C4-2B (cell line): ENCODE measurements around the gene SOHLH1.

Experiments used
- ZFX ChIP-seq: fragments of 450-650 bp; IDR thresholded peaks from 2 replicates; pipeline ENCODE4 v1.6.1; 2017
- TF ChIP-seq, protein P1 (sequence below): fragments of 450-650 bp; conservative IDR thresholded peaks from 2 replicates; pipeline ENCODE4 v1.5.1; 2017; ENCODE audit warnings: mild to moderate bottlenecking

DNA sequence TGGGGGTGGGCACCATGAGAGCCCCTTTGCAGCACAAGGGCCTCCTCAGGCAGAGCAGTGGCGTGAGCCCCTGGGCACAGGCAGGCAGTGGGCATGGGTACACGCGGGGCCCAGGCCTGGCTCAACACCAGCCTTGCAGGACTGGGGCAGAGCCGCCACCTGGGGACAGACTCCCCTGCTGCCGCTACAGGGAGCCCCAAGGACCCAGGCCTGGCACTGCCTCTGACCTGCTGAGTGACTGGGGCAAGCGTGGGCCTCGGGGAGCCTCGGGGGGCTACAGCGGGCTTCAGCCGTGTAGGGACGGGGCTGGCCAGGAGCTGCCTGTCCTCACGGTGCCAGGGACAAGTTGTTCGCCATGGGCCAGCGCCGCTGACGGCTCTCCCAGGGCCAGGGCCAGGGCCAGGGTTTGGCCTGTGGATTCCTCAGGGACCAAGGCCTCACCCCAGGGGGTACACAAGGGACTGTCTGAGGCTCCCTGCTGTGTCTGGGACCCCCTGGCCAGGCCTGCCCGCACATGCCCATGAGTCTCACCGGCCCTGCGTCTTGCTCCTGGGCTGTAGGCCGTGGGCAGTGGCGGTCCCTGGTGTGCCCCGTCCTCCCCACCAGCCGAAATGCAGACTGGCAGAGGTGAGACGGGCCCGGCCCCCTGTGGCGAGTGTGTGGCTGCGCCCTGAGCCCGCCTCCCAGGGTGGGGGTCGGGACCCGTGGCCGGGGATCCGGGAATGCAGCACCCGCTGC lies 45.2 kb upstream of the SOHLH1 start:
- TF ChIP-seq, protein P1, sequence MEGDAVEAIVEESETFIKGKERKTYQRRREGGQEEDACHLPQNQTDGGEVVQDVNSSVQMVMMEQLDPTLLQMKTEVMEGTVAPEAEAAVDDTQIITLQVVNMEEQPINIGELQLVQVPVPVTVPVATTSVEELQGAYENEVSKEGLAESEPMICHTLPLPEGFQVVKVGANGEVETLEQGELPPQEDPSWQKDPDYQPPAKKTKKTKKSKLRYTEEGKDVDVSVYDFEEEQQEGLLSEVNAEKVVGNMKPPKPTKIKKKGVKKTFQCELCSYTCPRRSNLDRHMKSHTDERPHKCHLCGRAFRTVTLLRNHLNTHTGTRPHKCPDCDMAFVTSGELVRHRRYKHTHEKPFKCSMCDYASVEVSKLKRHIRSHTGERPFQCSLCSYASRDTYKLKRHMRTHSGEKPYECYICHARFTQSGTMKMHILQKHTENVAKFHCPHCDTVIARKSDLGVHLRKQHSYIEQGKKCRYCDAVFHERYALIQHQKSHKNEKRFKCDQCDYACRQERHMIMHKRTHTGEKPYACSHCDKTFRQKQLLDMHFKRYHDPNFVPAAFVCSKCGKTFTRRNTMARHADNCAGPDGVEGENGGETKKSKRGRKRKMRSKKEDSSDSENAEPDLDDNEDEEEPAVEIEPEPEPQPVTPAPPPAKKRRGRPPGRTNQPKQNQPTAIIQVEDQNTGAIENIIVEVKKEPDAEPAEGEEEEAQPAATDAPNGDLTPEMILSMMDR, result no peak
- no peak for TF ChIP-seq ZFX
